AG09309 (cell line): ENCODE measurements around the gene FGF3.
"Not testable (repeated sequence)": the region's sequence is repeated elsewhere in the genome, so short reads cannot be mapped to it uniquely, and the experiment has no call there.

Experiments
- DNase-seq: peaks from one replicate; pipeline ENCODE4 v3.0.0-alpha.2; 2010; ENCODE audit warnings: low read depth
- H3K4me3 ChIP-seq: 2 replicates; pipeline ENCODE4 v1.5.1; 2011; ENCODE audit warnings: mild to moderate bottlenecking, low read depth, low read length, moderate library complexity; ENCODE audit not compliant: control insufficient read depth
- CTCF ChIP-seq: IDR thresholded peaks from 2 replicates; pipeline ENCODE4 v1.5.1; 2011; ENCODE audit warnings: mild to moderate bottlenecking, low read depth, low read length, inconsistent platforms; ENCODE audit not compliant: insufficient read depth, control insufficient read depth; ENCODE audit errors: missing control alignments

The FGF3 gene

GRCh38 chr11:69775163-69775755 lies 44.0 kb downstream of the FGF3 start, which contains the start of gene FGF4:
FGF4 (minus strand) TSS chr11:69775341; CDS start chr11:69775084, 257 bp downstream.
- TF ChIP-seq CTCF: no peak
- no peak for DNase-seq
- no peak within 1 kb of the TSS for H3K4me3 ChIP-seq

GRCh38 chr11:69774354-69775162 lies 44.7 kb downstream of the FGF3 start:
- no peak overlapping the region for H3K4me3 ChIP-seq
- no peak for DNase-seq
- no peak for TF ChIP-seq CTCF

GRCh38 chr11:69773626-69774353 lies 45.4 kb downstream of the FGF3 start:
- no peak for TF ChIP-seq CTCF
- no peak overlapping the region for H3K4me3 ChIP-seq
- DNase-seq: no peak

- no peak for DNase-seq
- H3K4me3 ChIP-seq: no peak overlapping the region
- no peak for TF ChIP-seq CTCF
Observed at GRCh38 chr11:69771466-69771865, 47.8 kb downstream of the FGF3 start.

- DNase-seq: no peak
- H3K4me3 ChIP-seq: no peak overlapping the region
- no peak for TF ChIP-seq CTCF
Observed at GRCh38 chr11:69770540-69770939, 48.7 kb downstream of the FGF3 start.

- no peak overlapping the region for H3K4me3 ChIP-seq
- DNase-seq: no peak
- TF ChIP-seq CTCF: no peak
Observed at GRCh38 chr11:69765498-69765995, 53.7 kb downstream of the FGF3 start.

GRCh38 chr11:69764918-69765317 lies 54.3 kb downstream of the FGF3 start:
- DNase-seq, H3K4me3 ChIP-seq: not testable (repeated sequence)
